NCI-H2227 (cell line): ENCODE data around the gene SRRM1.
"Not testable (repeated sequence)": the region's sequence is repeated elsewhere in the genome, so short reads cannot be mapped to it uniquely, and the experiment has no call there.

Experiments
- DNase-seq: peaks from one replicate; lab custom pipeline; 2025; ENCODE audit not compliant: unreplicated experiment; lab: John Stamatoyannopoulos, UW

SRRM1 gene

GRCh38 chr1:24641646-24642151 lies 1.4 kb upstream of the SRRM1 start:
- peak; percentile 62 for DNase-seq

- peak; percentile 76 for DNase-seq
Measured at GRCh38 chr1:24643363-24644099, 429 bp downstream of the SRRM1 start.

- DNase-seq: no peak
Measured at GRCh38 chr1:24644100-24644384, 940 bp downstream of the SRRM1 start.

GRCh38 chr1:24648919-24649318 lies 5.8 kb downstream of the SRRM1 start:
- no peak for DNase-seq

GRCh38 chr1:24652382-24652781 lies 9.3 kb downstream of the SRRM1 start:
- no peak for DNase-seq

- DNase-seq: no peak
Measured at GRCh38 chr1:24654010-24654409, 10.9 kb downstream of the SRRM1 start.

- DNase-seq: no peak
Measured at GRCh38 chr1:24656046-24656445, 12.9 kb downstream of the SRRM1 start.

GRCh38 chr1:24657781-24658180 lies 14.7 kb downstream of the SRRM1 start:
- no peak for DNase-seq

GRCh38 chr1:24659166-24659904 lies 16.2 kb downstream of the SRRM1 start:
- no peak for DNase-seq

- no peak for DNase-seq
Measured at GRCh38 chr1:24659993-24660665, 17.0 kb downstream of the SRRM1 start.

- DNase-seq: no peak
Measured at GRCh38 chr1:24664507-24665033, 21.5 kb downstream of the SRRM1 start.

- no peak for DNase-seq
Measured at GRCh38 chr1:24666794-24667193, 23.7 kb downstream of the SRRM1 start.

- not testable (repeated sequence) for DNase-seq
Measured at GRCh38 chr1:24671372-24671771, 28.3 kb downstream of the SRRM1 start.

- DNase-seq: not testable (repeated sequence)
Measured at GRCh38 chr1:24672686-24673085, 29.6 kb downstream of the SRRM1 start.

GRCh38 chr1:24673341-24673740 lies 30.2 kb downstream of the SRRM1 start:
- no peak for DNase-seq

GRCh38 chr1:24678421-24678820 lies 35.3 kb downstream of the SRRM1 start:
- DNase-seq: not testable (repeated sequence)

GRCh38 chr1:24679725-24680124 lies 36.6 kb downstream of the SRRM1 start:
- no peak for DNase-seq

- DNase-seq: no peak
Measured at GRCh38 chr1:24683713-24684162, 40.6 kb downstream of the SRRM1 start.

- no peak for DNase-seq
Measured at GRCh38 chr1:24688033-24688432, 44.9 kb downstream of the SRRM1 start.

- peak; percentile 79 for DNase-seq
Measured at GRCh38 chr1:24688621-24689195, 45.6 kb downstream of the SRRM1 start.

GRCh38 chr1:24691051-24691450 lies 47.9 kb downstream of the SRRM1 start:
- DNase-seq: no peak
